GM12878 (cell line): Measurements from ENCODE around the gene NFKBIE. TPM values are rescaled to one million over a fixed set of nuclear protein-coding genes. Genes with fewer than 3 reads are reported as not detected.
A peak's percentile ranks its signal among the peaks of the same experiment; 100 is the strongest.

Experiments
- ATAC-seq: fragments of 200-7000 bp; cut with Tn5 transposase; 3 replicates; pipeline ENCODE4 v1.9.1; 2020; ENCODE audit warnings: mild to moderate bottlenecking, moderate library complexity
- BruUV-seq: library from RNA; stranded (reverse); fragments of 400-500 nt; replicated peaks from 2 replicates; lab custom pipeline; 2021; lab: Mats Ljungman, UMichigan
- CTCF ChIA-PET: fragments of 300-600 bp; sonication (Branson Sonifier 250); formaldehyde crosslinking; extraction: SDS; loops from one replicate; lab custom pipeline; 2021; ENCODE audit warnings: inconsistent platforms; lab: Yijun Ruan, JAX
- POLR2A ChIA-PET: fragments of 350-600 bp; formaldehyde crosslinking; extraction: SDS; loops from one replicate; lab custom pipeline; 2021; ENCODE audit warnings: inconsistent platforms; lab: Charles Lee
- RAD21 ChIA-PET: fragments of 300-600 bp; sonication (Branson Sonifier 250); formaldehyde crosslinking; loops from one replicate; lab custom pipeline; 2023; ENCODE audit warnings: antibody characterized with exemption; ENCODE audit not compliant: unreplicated experiment; lab: Charles Lee
- SMC1A ChIA-PET: fragments of 300-600 bp; sonication (Branson Sonifier 250); formaldehyde crosslinking; loops from one replicate; lab custom pipeline; 2023; ENCODE audit not compliant: unreplicated experiment, uncharacterized antibody; lab: Charles Lee
- DNase-seq: peaks from one replicate; pipeline ENCODE4 v3.0.0-alpha.2; 2011; ENCODE audit warnings: low read depth, low spot score
- FAIRE-seq: peaks from 3 replicates; lab custom pipeline; 2011; peaks lifted over from hg19 to GRCh38; lab: Jason Lieb, UNC
- H2AFZ ChIP-seq: 2 replicates; pipeline ENCODE4 v1.6.0; 2011; ENCODE audit warnings: low read depth, low read length, control low read depth; ENCODE audit not compliant: control insufficient read depth
- H3K27ac ChIP-seq: 2 replicates; pipeline ENCODE4 v1.5.1; 2011; ENCODE audit warnings: control low read depth; ENCODE audit not compliant: control insufficient read depth, insufficient read depth
- H3K27me3 ChIP-seq, 2 experiments: replicated peaks in 1 of 2; 2 replicates each; pipeline versions ENCODE4 v1.6.0 to v1.6.1; 2011; ENCODE audit warnings: low read length in 1 of 2; ENCODE audit not compliant: control insufficient read depth in 2 of 2, insufficient read depth in 2 of 2
- H3K36me3 ChIP-seq, 2 experiments: 2 replicates each; pipeline ENCODE4 v1.5.1; 2011; ENCODE audit warnings: low read length in 1 of 2; ENCODE audit not compliant: control insufficient read depth in 2 of 2, insufficient read depth in 2 of 2
- H3K4me1 ChIP-seq: 2 replicates; pipeline ENCODE4 v1.6.1; 2011; ENCODE audit warnings: mild to moderate bottlenecking, low read length, moderate library complexity, mixed read lengths; ENCODE audit not compliant: control insufficient read depth, insufficient read depth
- H3K4me2 ChIP-seq: 2 replicates; pipeline ENCODE4 v1.6.0; 2011; ENCODE audit warnings: control low read depth; ENCODE audit not compliant: control insufficient read depth, insufficient read depth
- H3K4me3 ChIP-seq: fragments of 200-600 bp; sonication (generic); 2 replicates; pipeline ENCODE4 v1.5.1; 2016
- H3K79me2 ChIP-seq: 2 replicates; pipeline ENCODE4 v1.6.0; 2011; ENCODE audit warnings: low read length; ENCODE audit not compliant: control insufficient read depth, insufficient read depth
- H3K9ac ChIP-seq: 2 replicates; pipeline ENCODE4 v1.8.0; 2011; ENCODE audit warnings: low read length, control low read depth, mixed read lengths; ENCODE audit not compliant: control insufficient read depth, insufficient read depth
- H3K9me3 ChIP-seq: replicated peaks from 3 replicates; pipeline ENCODE4 v1.5.1; 2011; ENCODE audit warnings: mild to moderate bottlenecking, low read length; ENCODE audit not compliant: control insufficient read depth, insufficient read depth
- H4K20me1 ChIP-seq: 2 replicates; pipeline ENCODE4 v1.6.0; 2011; ENCODE audit not compliant: control insufficient read depth, insufficient read depth
- HDAC2 ChIP-seq: fragments of 200-600 bp; sonication (generic); IDR thresholded peaks from 2 replicates; pipeline ENCODE4 v1.6.1; 2017
- NFYA ChIP-seq: IDR thresholded peaks from 2 replicates; pipeline ENCODE4 v1.6.1; 2011; ENCODE audit warnings: low read depth, mild to moderate bottlenecking, low read length, improper control_type of control experiment, borderline replicate concordance
- POLR2A ChIP-seq: IDR thresholded peaks from 2 replicates; pipeline ENCODE4 v1.6.1; 2011; ENCODE audit warnings: low read depth, mild to moderate bottlenecking, low read length
- POLR2AphosphoS5 ChIP-seq: IDR thresholded peaks from 2 replicates; pipeline ENCODE4 v1.6.1; 2011; ENCODE audit warnings: mild to moderate bottlenecking, low read length, inconsistent platforms
- RAD21 ChIP-seq: IDR thresholded peaks from 2 replicates; pipeline ENCODE4 v1.6.1; 2011; ENCODE audit warnings: mild to moderate bottlenecking, low read depth, low read length, moderate library complexity; ENCODE audit not compliant: insufficient read depth
- SIN3A ChIP-seq: IDR thresholded peaks from 2 replicates; pipeline ENCODE4 v1.6.1; 2012; ENCODE audit warnings: low read depth, low read length, improper control_type of control experiment
- SMC3 ChIP-seq: IDR thresholded peaks from 2 replicates; pipeline ENCODE4 v1.6.1; 2011; ENCODE audit warnings: low read length, improper control_type of control experiment, borderline replicate concordance
- TCF12 ChIP-seq: IDR thresholded peaks from 2 replicates; pipeline ENCODE4 v1.6.1; 2011; ENCODE audit warnings: low read depth, mild to moderate bottlenecking, low read length
- YY1 ChIP-seq: IDR thresholded peaks from 2 replicates; pipeline ENCODE4 v1.6.1; 2011; ENCODE audit warnings: low read depth, mild to moderate bottlenecking, low read length
- ZNF622 ChIP-seq: fragments of 450-650 bp; IDR thresholded peaks from 2 replicates; pipeline ENCODE4 v1.6.1; 2017; ENCODE audit warnings: mild to moderate bottlenecking, inconsistent platforms
- WGBS: methylation state at CpG from one replicate; pipeline ENCODE4 v1.1.6; 2016; ENCODE audit warnings: low lambda C conversion rate; ENCODE audit not compliant: insufficient replicate concordance, insufficient coverage; ENCODE audit errors: missing lambda C conversion rate; 5-methylcytosine and 5-hydroxymethylcytosine counted together
- in situ Hi-C: fragments of 300-500 bp; cut with MboI; formaldehyde crosslinking; loops from 9 replicates; pipeline ENCODE4 v1.14.3; 2018; ENCODE audit warnings: mixed read lengths
- intact Hi-C: fragments of 100-400 bp; cut with micrococcal nuclease; formaldehyde crosslinking; loops from one replicate; pipeline ENCODE4 v1.14.2; 2022; ENCODE audit not compliant: unreplicated experiment
- polyA plus RNA-seq, 11 experiments: library from polyadenylated mRNA; depleted of rRNA in 4 of 11; unstranded in 6 of 11; stranded (reverse) in 5 of 11; fragments of >200 nt; fragmentation: Nextera tagmentation in 4 of 11; fragmentation: Illumina TruSeq in 1 of 11; extraction: Ambion mirVana in 4 of 11; extraction: Trizol in 1 of 11; gene quantifications; 1 replicate in 1 of 11; 2 replicates in 10 of 11; pipeline versions ENCODE4 v1.2.1 to v1.2.3, GENCODE V29; 2011 to 2016; ENCODE audit warnings: inconsistent platforms in 2 of 11, missing spikeins in 2 of 11, low read depth in 1 of 11
- total RNA-seq, 4 experiments: library from RNA; depleted of rRNA in 3 of 4; stranded (reverse); fragments of >200 nt in 3 of 4; fragmentation: Illumina TruSeq in 1 of 4; extraction: Trizol in 1 of 4; gene quantifications; 2 replicates each; pipeline versions ENCODE4 v1.2.1 to v1.2.3, GENCODE V29; 2013 to 2021
- TF ChIP-seq, protein P1 (sequence below): fragments of 150-350 bp; IDR thresholded peaks from 2 replicates; pipeline ENCODE4 v1.6.1; 2014; ENCODE audit warnings: mild to moderate bottlenecking, low read depth, low read length
- TF ChIP-seq, protein P2 (sequence below): IDR thresholded peaks from 2 replicates; pipeline ENCODE4 v1.6.1; 2011; ENCODE audit warnings: borderline replicate concordance, low read depth, mild to moderate bottlenecking, moderate library complexity, low read length; ENCODE audit not compliant: insufficient read depth, poor library complexity, severe bottlenecking
- TF ChIP-seq, protein P3 (sequence below), 3 experiments: IDR thresholded peaks in 2 of 3; conservative IDR thresholded peaks in 1 of 3; 2 replicates each; pipeline ENCODE4 v1.5.1; 2011; ENCODE audit warnings: low read depth in 3 of 3, low read length in 3 of 3, mild to moderate bottlenecking in 3 of 3, control low read depth in 2 of 3, moderate library complexity in 2 of 3, inconsistent platforms in 1 of 3, mixed read lengths in 1 of 3; ENCODE audit not compliant: control insufficient read depth in 2 of 3, insufficient read depth in 1 of 3; ENCODE audit errors: extremely low read depth in 1 of 3

Gene NFKBIE
- total and polyA plus RNA-seq, 10 of the 15 experiments (the other 5 are each of a cell fraction or from before 2014, with no cell fraction given) = 10.4 to 106 (median 38.8) TPM

DNA sequence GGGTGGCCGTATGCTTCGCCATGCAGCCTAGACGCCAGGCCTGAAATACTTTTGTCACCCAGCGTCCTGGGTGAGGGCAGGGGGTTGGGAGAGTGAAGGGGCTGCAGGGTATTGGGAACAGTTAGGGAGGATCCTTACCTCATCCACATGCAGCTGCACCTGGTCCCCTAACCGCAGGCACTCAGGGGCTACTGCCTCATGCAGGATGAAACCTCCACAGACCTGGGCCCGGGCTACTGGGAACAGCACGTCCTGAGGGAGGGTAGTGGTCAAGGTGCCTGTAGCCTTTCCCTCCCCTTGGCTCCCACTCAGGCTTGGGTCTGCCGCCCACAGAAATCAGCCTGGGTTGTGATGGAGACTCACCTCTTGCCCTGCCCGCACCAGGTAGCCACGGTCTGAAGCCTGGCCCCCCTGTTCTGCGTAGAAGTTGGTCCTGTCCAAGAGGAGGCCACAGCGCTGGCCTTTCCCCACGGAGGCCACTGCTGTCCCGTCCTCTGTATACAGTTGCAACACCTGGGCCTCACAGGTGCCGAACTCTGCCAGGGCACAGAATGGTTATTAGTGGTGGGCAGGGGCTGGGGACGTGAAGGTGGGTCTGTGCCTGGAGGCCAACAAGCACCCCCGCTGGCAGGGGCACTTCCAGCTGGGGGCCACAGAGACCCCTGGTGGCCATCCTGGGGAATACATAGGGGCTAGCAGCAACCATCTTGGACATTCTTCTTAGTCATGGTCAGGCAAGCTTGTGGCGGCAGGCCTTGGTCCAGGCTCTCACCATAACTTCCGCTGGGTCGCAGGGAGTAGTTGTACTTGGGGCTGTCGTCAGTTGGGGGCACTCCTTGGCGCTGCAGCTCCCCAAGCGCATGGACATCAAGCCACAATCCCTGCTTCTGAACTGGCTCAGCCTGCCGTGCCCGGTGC lies 39.2 kb upstream of the NFKBIE start:
- no peaks in the 10 kb centered on the region for H3K27me3 ChIP-seq
- POLR2A ChIA-PET = interaction anchor here (1.0 kb wide), 1 partner anchor 37 kb away, joined by 3 read pairs; no protein-coding TSS in a partner anchor
- intact Hi-C loops (loop anchor here (2.0 kb wide), 1 partner anchor 36 kb away; no protein-coding TSS in a partner anchor), in situ Hi-C loops (no loop called here)
- FAIRE-seq (peak; percentile 35), ATAC-seq (peak; percentile 86), DNase-seq (no peak)
- H3K4me2 ChIP-seq = no peak overlapping the region
- no peak overlapping the region for H3K27ac ChIP-seq
- SMC1A ChIA-PET = interaction anchor here (0.7 to 3.0 kb wide), 3 partner anchors 34 to 132 kb away, joined by 3 to 22 read pairs (median 4); no protein-coding TSS in a partner anchor
- H3K9ac ChIP-seq = no peak overlapping the region
- H3K4me1 ChIP-seq = no peaks in the 10 kb centered on the region
- BruUV-seq = no TSS peak
- WGBS = 80% methylated on average over 25 of the region's 25 CpGs
- no peaks in the 10 kb centered on the region for H3K9me3 ChIP-seq
- no peaks in the 10 kb centered on the region for H3K79me2 ChIP-seq
- no peak overlapping the region for H2AFZ ChIP-seq
- H3K36me3 ChIP-seq = peaks cover 5 to 33% of the 10 kb centered on the region in 2 experiments; a peak in 3 of 4 replicates
- H3K4me3 ChIP-seq = no peak overlapping the region
- RAD21 ChIA-PET = interaction anchor here (1.0 to 2.8 kb wide), 4 partner anchors 34 to 208 kb away, joined by 3 to 22 read pairs (median 4); partner anchors contain the start of gene TMEM151B
- H4K20me1 ChIP-seq = no peaks in the 10 kb centered on the region
- CTCF ChIA-PET = interaction anchor here (0.7 to 7.4 kb wide), 16 partner anchors 8 to 212 kb away, joined by 3 to 87 read pairs (median 4); partner anchors contain the start of genes AARS2, CDC5L, NFKBIE and TMEM151B
- peak; percentile 51 for TF ChIP-seq RAD21
- TF ChIP-seq ZNF622 = no peak
- no peak for TF ChIP-seq HDAC2
- TF ChIP-seq NFYA = no peak
- 0 out of 2 replicates have a peak, but pooled peaks have one; percentile 36 for TF ChIP-seq POLR2A
- TF ChIP-seq SMC3 = peak; percentile 71; the same call in 1 of the 2 replicates
- TF ChIP-seq, protein P1, sequence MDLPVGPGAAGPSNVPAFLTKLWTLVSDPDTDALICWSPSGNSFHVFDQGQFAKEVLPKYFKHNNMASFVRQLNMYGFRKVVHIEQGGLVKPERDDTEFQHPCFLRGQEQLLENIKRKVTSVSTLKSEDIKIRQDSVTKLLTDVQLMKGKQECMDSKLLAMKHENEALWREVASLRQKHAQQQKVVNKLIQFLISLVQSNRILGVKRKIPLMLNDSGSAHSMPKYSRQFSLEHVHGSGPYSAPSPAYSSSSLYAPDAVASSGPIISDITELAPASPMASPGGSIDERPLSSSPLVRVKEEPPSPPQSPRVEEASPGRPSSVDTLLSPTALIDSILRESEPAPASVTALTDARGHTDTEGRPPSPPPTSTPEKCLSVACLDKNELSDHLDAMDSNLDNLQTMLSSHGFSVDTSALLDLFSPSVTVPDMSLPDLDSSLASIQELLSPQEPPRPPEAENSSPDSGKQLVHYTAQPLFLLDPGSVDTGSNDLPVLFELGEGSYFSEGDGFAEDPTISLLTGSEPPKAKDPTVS = no peak
- peak; percentile 91 for TF ChIP-seq YY1
- TF ChIP-seq SIN3A = no peak
- TF ChIP-seq, protein P2, sequence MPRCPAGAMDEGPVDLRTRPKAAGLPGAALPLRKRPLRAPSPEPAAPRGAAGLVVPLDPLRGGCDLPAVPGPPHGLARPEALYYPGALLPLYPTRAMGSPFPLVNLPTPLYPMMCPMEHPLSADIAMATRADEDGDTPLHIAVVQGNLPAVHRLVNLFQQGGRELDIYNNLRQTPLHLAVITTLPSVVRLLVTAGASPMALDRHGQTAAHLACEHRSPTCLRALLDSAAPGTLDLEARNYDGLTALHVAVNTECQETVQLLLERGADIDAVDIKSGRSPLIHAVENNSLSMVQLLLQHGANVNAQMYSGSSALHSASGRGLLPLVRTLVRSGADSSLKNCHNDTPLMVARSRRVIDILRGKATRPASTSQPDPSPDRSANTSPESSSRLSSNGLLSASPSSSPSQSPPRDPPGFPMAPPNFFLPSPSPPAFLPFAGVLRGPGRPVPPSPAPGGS = no peak
- 0 out of 2 replicates have a peak, but pooled peaks have one; percentile 23 for TF ChIP-seq POLR2AphosphoS5
- TF ChIP-seq, protein P3, sequence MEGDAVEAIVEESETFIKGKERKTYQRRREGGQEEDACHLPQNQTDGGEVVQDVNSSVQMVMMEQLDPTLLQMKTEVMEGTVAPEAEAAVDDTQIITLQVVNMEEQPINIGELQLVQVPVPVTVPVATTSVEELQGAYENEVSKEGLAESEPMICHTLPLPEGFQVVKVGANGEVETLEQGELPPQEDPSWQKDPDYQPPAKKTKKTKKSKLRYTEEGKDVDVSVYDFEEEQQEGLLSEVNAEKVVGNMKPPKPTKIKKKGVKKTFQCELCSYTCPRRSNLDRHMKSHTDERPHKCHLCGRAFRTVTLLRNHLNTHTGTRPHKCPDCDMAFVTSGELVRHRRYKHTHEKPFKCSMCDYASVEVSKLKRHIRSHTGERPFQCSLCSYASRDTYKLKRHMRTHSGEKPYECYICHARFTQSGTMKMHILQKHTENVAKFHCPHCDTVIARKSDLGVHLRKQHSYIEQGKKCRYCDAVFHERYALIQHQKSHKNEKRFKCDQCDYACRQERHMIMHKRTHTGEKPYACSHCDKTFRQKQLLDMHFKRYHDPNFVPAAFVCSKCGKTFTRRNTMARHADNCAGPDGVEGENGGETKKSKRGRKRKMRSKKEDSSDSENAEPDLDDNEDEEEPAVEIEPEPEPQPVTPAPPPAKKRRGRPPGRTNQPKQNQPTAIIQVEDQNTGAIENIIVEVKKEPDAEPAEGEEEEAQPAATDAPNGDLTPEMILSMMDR (IDR thresholded peaks at IDR 0.05 in 2 of 3, conservative IDR thresholded peaks at IDR 0.05 in 1 of 3; ENCODE audit: control insufficient read depth in 2 of 3, extremely low read depth in 1 of 3, insufficient read depth in 1 of 3, low read depth in 3 of 3, low read length in 3 of 3) = peak; percentile 74 to 88 (median 75)
- TF ChIP-seq TCF12 = 0 out of 2 replicates have a peak, but pooled peaks have one; percentile 11
